ENCODE data around the gene HEXIM1. TPM values are rescaled to one million over a fixed set of nuclear protein-coding genes. Genes with fewer than 3 reads are reported as not detected.
A peak's percentile ranks its signal among the peaks of the same experiment; 100 is the strongest.
"Not testable (repeated sequence)": the region's sequence is repeated elsewhere in the genome, so short reads cannot be mapped to it uniquely, and the experiment has no call there.

Gene HEXIM1
- total RNA-seq, 1 experiment from 2014 or later: 29.6 TPM

DNA sequence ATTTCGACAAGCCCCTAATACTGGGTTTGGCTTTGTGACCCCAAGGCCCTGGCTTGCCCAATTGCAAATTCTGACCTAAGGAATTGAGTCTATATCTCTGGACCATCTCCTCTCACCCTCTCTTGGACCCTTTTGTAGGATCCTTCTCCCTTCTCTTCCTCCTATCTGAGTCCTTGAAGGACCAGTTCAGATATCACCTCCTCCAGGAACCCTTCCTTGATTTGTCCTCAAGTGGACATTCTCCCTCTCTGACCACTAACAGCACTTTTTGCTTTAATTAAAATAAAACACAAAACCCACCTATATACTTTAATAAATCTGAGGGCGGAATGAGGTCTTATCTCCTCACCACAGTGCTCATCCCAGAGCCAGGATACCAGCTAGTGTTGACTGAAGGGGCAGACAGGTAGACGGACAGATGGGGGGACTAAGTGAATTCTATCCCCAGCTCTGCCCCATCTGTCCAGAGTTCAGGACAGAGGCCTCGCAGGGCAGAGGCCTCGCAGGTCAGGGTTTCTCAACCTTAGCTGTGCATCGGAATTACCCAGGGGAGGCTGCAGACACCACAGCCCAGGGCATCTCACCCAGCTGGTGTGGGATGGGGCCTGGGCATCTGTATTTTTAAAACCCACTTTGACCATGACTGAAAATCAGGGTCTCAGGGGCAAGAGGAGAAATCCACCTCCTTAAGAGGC lies 25.1 kb upstream of the HEXIM1 start:
- H3K27ac Mint-ChIP-seq: 0 out of 2 replicates have a peak overlapping the region, but pooled peaks have one; percentile 18
- H3K4me3 Mint-ChIP-seq: no peak overlapping the region
- H3K36me3 Mint-ChIP-seq: no peaks in the 10 kb centered on the region
- TF ChIP-seq JUN (CRISPR knock-in tag; IDR thresholded peaks at IDR 0.05) (no peak), ZNF232 (CRISPR knock-in tag; IDR thresholded peaks at IDR 0.05) (no peak), IRF2 (CRISPR knock-in tag; IDR thresholded peaks at IDR 0.05; ENCODE audit: borderline replicate concordance, low read depth) (no peak), PRRX2 (CRISPR knock-in tag; IDR thresholded peaks at IDR 0.05) (no peak), FOXP4 (CRISPR knock-in tag; IDR thresholded peaks at IDR 0.05) (no peak), ETV6 (CRISPR knock-in tag; IDR thresholded peaks at IDR 0.05) (no peak), ZNF671 (CRISPR knock-in tag; IDR thresholded peaks at IDR 0.05) (no peak), ZNF423 (CRISPR knock-in tag; IDR thresholded peaks at IDR 0.05) (no peak), TCF7 (CRISPR knock-in tag; IDR thresholded peaks at IDR 0.05; ENCODE audit: low read depth) (no peak), FOXJ3 (CRISPR knock-in tag; IDR thresholded peaks at IDR 0.05; ENCODE audit: borderline replicate concordance) (no peak), SMAD4 (CRISPR knock-in tag; IDR thresholded peaks at IDR 0.05) (no peak), SMAD3 (CRISPR knock-in tag; IDR thresholded peaks at IDR 0.05; ENCODE audit: borderline replicate concordance) (no peak), ELF4 (CRISPR knock-in tag; IDR thresholded peaks at IDR 0.05; ENCODE audit: low read depth) (no peak), EMX1 (CRISPR knock-in tag; IDR thresholded peaks at IDR 0.05) (no peak), ZNF416 (CRISPR knock-in tag; IDR thresholded peaks at IDR 0.05) (no peak), PREB (CRISPR knock-in tag; IDR thresholded peaks at IDR 0.05; ENCODE audit: borderline replicate concordance) (no peak)
- peaks cover 11% of the 10 kb centered on the region for H3K4me1 Mint-ChIP-seq
- no peaks in the 10 kb centered on the region for H3K27me3 Mint-ChIP-seq (ENCODE audit: low read depth)
- DNase-seq (ENCODE audit: low spot score): no peak
- no peaks in the 10 kb centered on the region for H3K9me3 Mint-ChIP-seq
- ATAC-seq: no peak
- CTCF ChIA-PET: interaction anchor here (0.5 to 2.4 kb wide), 3 partner anchors 10 to 412 kb away, joined by 3 to 17 read pairs (median 3); partner anchors contain the start of gene ACBD4
- POLR2A ChIA-PET: no interaction called here

DNA sequence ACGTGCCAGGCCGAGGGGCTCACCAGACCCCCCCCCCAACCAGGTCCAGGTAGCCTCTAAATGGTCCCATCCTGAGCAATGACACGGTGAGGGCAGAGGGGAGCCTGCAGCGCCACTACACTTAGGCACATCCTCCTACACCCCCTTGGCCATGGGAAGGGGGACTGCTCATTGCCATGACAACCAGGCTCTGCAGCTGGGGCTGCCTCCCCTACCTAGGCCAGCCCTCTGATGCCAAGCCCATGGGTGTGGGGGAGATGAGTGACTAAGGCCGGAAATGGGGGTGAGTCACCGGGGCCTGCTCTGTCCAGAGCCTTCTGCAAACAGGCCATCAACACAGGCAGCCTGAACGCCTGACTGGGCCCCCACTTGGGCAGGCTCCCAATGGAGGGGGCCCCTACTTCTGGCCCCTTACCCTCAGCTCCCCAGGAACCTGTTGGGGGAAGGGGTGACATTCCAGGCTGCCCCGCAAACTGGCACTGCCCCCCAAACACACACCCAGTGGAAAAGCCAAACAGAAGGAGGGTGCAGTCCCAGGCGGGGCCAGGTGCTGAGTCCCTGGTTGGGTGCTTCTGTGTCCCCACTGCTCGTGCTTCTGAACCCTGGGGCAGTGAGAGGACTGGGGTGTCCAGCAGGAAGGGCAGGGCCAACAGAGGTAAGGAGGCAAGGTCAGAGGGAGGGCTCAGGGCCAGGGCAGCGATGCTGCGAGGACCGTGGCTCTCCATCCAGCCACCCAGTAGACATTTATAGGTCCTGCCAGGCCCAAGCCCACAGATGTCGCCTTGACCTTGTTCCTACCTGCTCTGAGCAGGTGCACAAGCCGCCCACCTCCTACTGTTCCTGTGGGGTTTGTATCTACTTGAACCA lies 24.1 kb upstream of the HEXIM1 start:
- TF ChIP-seq NR3C1 (CRISPR knock-in tag; conservative IDR thresholded peaks at IDR 0.05; ENCODE audit: low read depth): no peak
- TF ChIP-seq, protein P1, sequence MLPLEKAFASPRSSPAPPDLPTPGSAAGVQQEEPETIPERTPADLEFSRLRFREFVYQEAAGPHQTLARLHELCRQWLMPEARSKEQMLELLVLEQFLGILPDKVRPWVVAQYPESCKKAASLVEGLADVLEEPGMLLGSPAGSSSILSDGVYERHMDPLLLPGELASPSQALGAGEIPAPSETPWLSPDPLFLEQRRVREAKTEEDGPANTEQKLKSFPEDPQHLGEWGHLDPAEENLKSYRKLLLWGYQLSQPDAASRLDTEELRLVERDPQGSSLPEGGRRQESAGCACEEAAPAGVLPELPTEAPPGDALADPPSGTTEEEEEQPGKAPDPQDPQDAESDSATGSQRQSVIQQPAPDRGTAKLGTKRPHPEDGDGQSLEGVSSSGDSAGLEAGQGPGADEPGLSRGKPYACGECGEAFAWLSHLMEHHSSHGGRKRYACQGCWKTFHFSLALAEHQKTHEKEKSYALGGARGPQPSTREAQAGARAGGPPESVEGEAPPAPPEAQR (CRISPR knock-in tag; IDR thresholded peaks at IDR 0.05): no peak
- no peaks in the 10 kb centered on the region for H3K36me3 Mint-ChIP-seq
- POLR2A ChIA-PET: no interaction called here
- peaks cover 11% of the 10 kb centered on the region for H3K4me1 Mint-ChIP-seq
- no peaks in the 10 kb centered on the region for H3K9me3 Mint-ChIP-seq
- CTCF ChIA-PET: interaction anchor here (0.6 to 2.4 kb wide), 2 partner anchors 9 to 11 kb away, joined by 3 to 17 read pairs; partner anchors contain the start of gene ACBD4
- peak overlapping the region; percentile 65; the same call in 1 of the 2 replicates for H3K27ac Mint-ChIP-seq
- no peak for DNase-seq (ENCODE audit: low spot score)
- peak; percentile 25 for ATAC-seq
- no peaks in the 10 kb centered on the region for H3K27me3 Mint-ChIP-seq (ENCODE audit: low read depth)
- no peak overlapping the region for H3K4me3 Mint-ChIP-seq

- H3K36me3 Mint-ChIP-seq; H3K27ac Mint-ChIP-seq; POLR2A ChIA-PET; H3K4me3 Mint-ChIP-seq; DNase-seq (ENCODE audit: low spot score); H3K27me3 Mint-ChIP-seq (ENCODE audit: low read depth); ATAC-seq; H3K9me3 Mint-ChIP-seq: not testable (repeated sequence)
- CTCF ChIA-PET: interaction anchor here (2.4 kb wide), 1 partner anchor 11 kb away, joined by 17 read pairs; the partner anchor contains the start of gene ACBD4
- H3K4me1 Mint-ChIP-seq: peaks cover 11% of the 10 kb centered on the region
Measured at GRCh38 chr17:45124797-45125122, 23.5 kb upstream of the HEXIM1 start.
